K562 (cell line): ENCODE results near the gene HEMGN. TPM values are rescaled to one million over a fixed set of nuclear protein-coding genes. Genes with fewer than 3 reads are reported as not detected.

Experiments
- AFF4 ChIP-seq: sonication (generic); formaldehyde crosslinking; IDR thresholded peaks from 2 replicates; pipeline ENCODE4 v1.8.0; 2023; ENCODE audit warnings: mild to moderate bottlenecking, missing genetic modification reagents
- HDAC3 ChIP-seq: fragments of 450-650 bp; IDR thresholded peaks from 2 replicates; pipeline ENCODE4 v1.6.1; 2018; ENCODE audit warnings: borderline replicate concordance, mild to moderate bottlenecking, moderate library complexity; ENCODE audit not compliant: partially characterized antibody
- JUNB ChIP-seq: fragments of 450-650 bp; formaldehyde crosslinking; conservative IDR thresholded peaks from 2 replicates; pipeline ENCODE4 v1.4.0; 2020; ENCODE audit warnings: mild to moderate bottlenecking
- MCM5 ChIP-seq: fragments of 450-650 bp; IDR thresholded peaks from 2 replicates; pipeline ENCODE4 v1.6.1; 2016; ENCODE audit warnings: low read depth
- NFE2L1 ChIP-seq: fragments of 450-650 bp; IDR thresholded peaks from 2 replicates; pipeline ENCODE4 v1.6.1; 2016; ENCODE audit warnings: missing genetic modification characterization, low read depth, mild to moderate bottlenecking, missing compliant biosample characterization, moderate library complexity, borderline replicate concordance
- PHF8 ChIP-seq: fragments of 200-600 bp; sonication (generic); IDR thresholded peaks from 2 replicates; pipeline ENCODE4 v1.6.1; 2012; ENCODE audit warnings: mixed run types, mild to moderate bottlenecking, inconsistent platforms, low read length, moderate library complexity, borderline replicate concordance
- RBM17 ChIP-seq: fragments of 200-400 bp; formaldehyde crosslinking; IDR thresholded peaks from 2 replicates; pipeline ENCODE4 v1.6.1; 2017; ENCODE audit warnings: low read depth, mild to moderate bottlenecking, low read length, borderline replicate concordance
- SMARCE1 ChIP-seq: fragments of 450-650 bp; IDR thresholded peaks from 2 replicates; pipeline ENCODE4 v1.7.1; 2016; ENCODE audit warnings: mild to moderate bottlenecking
- TCF7L2 ChIP-seq: fragments of 150-350 bp; IDR thresholded peaks from 2 replicates; pipeline ENCODE4 v1.6.1; 2016; ENCODE audit warnings: low read depth, mild to moderate bottlenecking, low read length, moderate library complexity
- TCFL5 ChIP-seq: fragments of 250-450 bp; sonication (Bioruptor Pico); conservative IDR thresholded peaks from 2 replicates; pipeline ENCODE4 v1.6.1; 2021; ENCODE audit warnings: mild to moderate bottlenecking, moderate library complexity, matching md5 sums
- U2AF1 ChIP-seq: fragments of 200-400 bp; formaldehyde crosslinking; optimal IDR thresholded peaks from 2 replicates; pipeline ENCODE3; 2017; ENCODE audit warnings: mild to moderate bottlenecking, low read depth, low read length, moderate library complexity
- YY1 ChIP-seq, 3 experiments: IDR thresholded peaks; 2 replicates each; pipeline ENCODE4 v1.6.1; 2011; ENCODE audit warnings: low read length in 2 of 3, mild to moderate bottlenecking in 2 of 3, moderate library complexity in 2 of 3, borderline replicate concordance in 1 of 3, control low read depth in 1 of 3, low read depth in 1 of 3; ENCODE audit not compliant: insufficient read depth in 3 of 3, insufficient replicate concordance in 2 of 3, control insufficient read depth in 1 of 3, insufficient read length in 1 of 3; ENCODE audit errors: extremely low read depth in 1 of 3
- ZBTB5 ChIP-seq: fragments of 450-650 bp; IDR thresholded peaks from 2 replicates; pipeline ENCODE4 v1.6.1; 2017; ENCODE audit warnings: antibody characterized with exemption
- ZNF277 ChIP-seq: fragments of 250-450 bp; sonication (Bioruptor Pico); IDR thresholded peaks from 2 replicates; pipeline ENCODE4 v1.8.0; 2022; ENCODE audit warnings: inconsistent platforms, mild to moderate bottlenecking, moderate library complexity, borderline replicate concordance
- ZNF384 ChIP-seq: IDR thresholded peaks from 2 replicates; pipeline ENCODE4 v1.6.1; 2012; ENCODE audit warnings: low read depth, low read length, improper control_type of control experiment
- polyA plus RNA-seq, 8 experiments: library from polyadenylated mRNA; depleted of rRNA in 4 of 8; stranded (reverse) in 5 of 8; unstranded in 3 of 8; fragments of >200 nt; fragmentation: Nextera tagmentation in 2 of 8; fragmentation: Illumina TruSeq in 1 of 8; extraction: Ambion mirVana in 2 of 8; extraction: Trizol in 1 of 8; gene quantifications; 2 replicates each; pipeline versions ENCODE4 v1.2.1 to v1.2.3, GENCODE V29; 2011 to 2014; ENCODE audit warnings: inconsistent platforms in 1 of 8, missing spikeins in 1 of 8
- total RNA-seq, 7 experiments: library from RNA; depleted of rRNA in 6 of 7; stranded (reverse); fragments of >200 nt in 6 of 7; fragmentation: Illumina TruSeq in 2 of 7; extraction: Trizol in 2 of 7; gene quantifications; 2 replicates each; pipeline versions ENCODE4 v1.2.1 to v1.2.3, GENCODE V29; 2011 to 2021; ENCODE audit warnings: low replicate concordance in 1 of 7
- TF ChIP-seq, protein P1 (sequence below): IDR thresholded peaks from 3 replicates; pipeline ENCODE4 v1.6.1; 2011; ENCODE audit warnings: borderline replicate concordance, mild to moderate bottlenecking; ENCODE audit not compliant: insufficient read length, insufficient read depth

The HEMGN gene
- total and polyA plus RNA-seq, 9 of the 15 experiments (the other 6 are each of a cell fraction or from before 2014, with no cell fraction given): 56.3 to 258 (median 137) TPM

GRCh38 chr9:97921959-97922724, 15.8 kb downstream of the HEMGN start, which contains the start of gene TRMO (continued):
- peak in 2 of 3 experiments; percentile 43 to 64 for TF ChIP-seq YY1 (IDR thresholded peaks at IDR 0.05; ENCODE audit: borderline replicate concordance in 1 of 3, control insufficient read depth in 1 of 3, extremely low read depth in 1 of 3, insufficient read depth in 3 of 3, insufficient read length in 1 of 3, insufficient replicate concordance in 2 of 3, low read depth in 1 of 3, low read length in 2 of 3)
- TF ChIP-seq TCF7L2: no peak
- TF ChIP-seq RBM17: no peak
- TF ChIP-seq ZBTB5: no peak
- peak; percentile 96 for TF ChIP-seq PHF8
- TF ChIP-seq NFE2L1 (tag): no peak
- TF ChIP-seq, protein P1, sequence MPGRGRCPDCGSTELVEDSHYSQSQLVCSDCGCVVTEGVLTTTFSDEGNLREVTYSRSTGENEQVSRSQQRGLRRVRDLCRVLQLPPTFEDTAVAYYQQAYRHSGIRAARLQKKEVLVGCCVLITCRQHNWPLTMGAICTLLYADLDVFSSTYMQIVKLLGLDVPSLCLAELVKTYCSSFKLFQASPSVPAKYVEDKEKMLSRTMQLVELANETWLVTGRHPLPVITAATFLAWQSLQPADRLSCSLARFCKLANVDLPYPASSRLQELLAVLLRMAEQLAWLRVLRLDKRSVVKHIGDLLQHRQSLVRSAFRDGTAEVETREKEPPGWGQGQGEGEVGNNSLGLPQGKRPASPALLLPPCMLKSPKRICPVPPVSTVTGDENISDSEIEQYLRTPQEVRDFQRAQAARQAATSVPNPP: no peak
- no peak for TF ChIP-seq MCM5
- TF ChIP-seq ZNF384: no peak; the same call in 1 of the 2 replicates
- peak; percentile 100 for TF ChIP-seq JUNB
- peak; percentile 84 for TF ChIP-seq HDAC3
- peak; percentile 85 for TF ChIP-seq SMARCE1
- peak; percentile 96 for TF ChIP-seq AFF4 (CRISPR knock-in tag)
- no peak for TF ChIP-seq U2AF1
- peak; percentile 64; the same call in 1 of the 2 replicates for TF ChIP-seq TCFL5
- TF ChIP-seq ZNF277 (CRISPR knock-in tag): no peak
